ENCODE data around the gene DSC1.

The DSC1 gene

GRCh38 chr18:31116853-31117595 is 45.6 kb downstream of the DSC1 start:
- H3K27ac ChIP-seq = no peak overlapping the region
- no peak for TF ChIP-seq CTCF (conservative IDR thresholded peaks at IDR 0.05; ENCODE audit: low read depth)
- DNase-seq (ENCODE audit: low spot score) = no peak
- CTCF ChIA-PET = interaction anchor here (0.6 kb wide), 1 partner anchor 89 kb away, joined by 3 read pairs; no protein-coding TSS in a partner anchor
- POLR2A ChIA-PET (ENCODE audit: low non-redundant PET) = no interaction called here

GRCh38 chr18:31112804-31113203 is 49.9 kb downstream of the DSC1 start:
- no peak for TF ChIP-seq CTCF (conservative IDR thresholded peaks at IDR 0.05; ENCODE audit: low read depth)
- H3K27ac ChIP-seq = no peak overlapping the region
- ChIA-PET CTCF (interaction anchor here (0.7 kb wide), 1 partner anchor 10 kb away, joined by 3 read pairs; no protein-coding TSS in a partner anchor), POLR2A (ENCODE audit: low non-redundant PET) (no interaction called here)
- DNase-seq (ENCODE audit: low spot score) = no peak

- DNase-seq (ENCODE audit: low spot score) = no peak
- ChIA-PET CTCF (no interaction called here), POLR2A (ENCODE audit: low non-redundant PET) (no interaction called here)
- H3K27ac ChIP-seq = no peak overlapping the region
- no peak for TF ChIP-seq CTCF (conservative IDR thresholded peaks at IDR 0.05; ENCODE audit: low read depth)
These were observed 56.9 kb downstream of the DSC1 start for GRCh38 chr18:31105733-31106132.

- ChIA-PET POLR2A (ENCODE audit: low non-redundant PET) (no interaction called here), CTCF (no interaction called here)
These were observed 58.2 kb downstream of the DSC1 start for GRCh38 chr18:31104444-31104843.

GRCh38 chr18:31103423-31103822 is 59.2 kb downstream of the DSC1 start:
- DNase-seq (ENCODE audit: low spot score) = no peak
- no peak overlapping the region for H3K27ac ChIP-seq
- ChIA-PET CTCF (interaction anchor here (0.8 kb wide), 1 partner anchor 9 kb away, joined by 3 read pairs; no protein-coding TSS in a partner anchor), POLR2A (ENCODE audit: low non-redundant PET) (no interaction called here)
- no peak for TF ChIP-seq CTCF (conservative IDR thresholded peaks at IDR 0.05; ENCODE audit: low read depth)

More at GRCh38 chr18:31104444-31104843, 58.2 kb downstream of the DSC1 start:
- no peak for TF ChIP-seq CTCF (conservative IDR thresholded peaks at IDR 0.05; ENCODE audit: low read depth)
- H3K27ac ChIP-seq = no peak overlapping the region
- no peak for DNase-seq (ENCODE audit: low spot score)

- ChIA-PET CTCF (interaction anchor here (0.8 kb wide), 1 partner anchor 10 kb away, joined by 3 read pairs; no protein-coding TSS in a partner anchor), POLR2A (ENCODE audit: low non-redundant PET) (no interaction called here)
- no peak for TF ChIP-seq CTCF (conservative IDR thresholded peaks at IDR 0.05; ENCODE audit: low read depth)
- H3K27ac ChIP-seq = no peak overlapping the region
- peak; percentile 22 for DNase-seq (ENCODE audit: low spot score)
These were observed 59.7 kb downstream of the DSC1 start for GRCh38 chr18:31102941-31103340.
